HG02943 (cell line): ENCODE data around the gene ZNF652.
"Not testable (repeated sequence)": the region's sequence is repeated elsewhere in the genome, so short reads cannot be mapped to it uniquely, and the experiment has no call there.

Experiments
- ATAC-seq: cut with Tn5 transposase; IDR thresholded peaks from one replicate; pipeline ENCODE4 v1.9.1; 2021; ENCODE audit warnings: mild to moderate bottlenecking, low read depth, moderate library complexity; ENCODE audit not compliant: unreplicated experiment

The ZNF652 gene

GRCh38 chr17:49318435-49318965 lies 43.5 kb downstream of the ZNF652 start:
- no peak for ATAC-seq

GRCh38 chr17:49316889-49317675 lies 45.0 kb downstream of the ZNF652 start:
- ATAC-seq, result no peak

GRCh38 chr17:49316258-49316570 lies 45.8 kb downstream of the ZNF652 start:
- ATAC-seq, result no peak

- no peak for ATAC-seq
These were observed 46.3 kb downstream of the ZNF652 start for GRCh38 chr17:49315551-49316257.

- ATAC-seq, result no peak
These were observed 49.3 kb downstream of the ZNF652 start for GRCh38 chr17:49312722-49313121.

GRCh38 chr17:49299996-49300395 lies 62.1 kb downstream of the ZNF652 start:
- no peak for ATAC-seq

- ATAC-seq, result no peak
These were observed 63.6 kb downstream of the ZNF652 start for GRCh38 chr17:49298371-49298976.

GRCh38 chr17:49297141-49297540 lies 64.9 kb downstream of the ZNF652 start:
- ATAC-seq, result no peak

- no peak for ATAC-seq
These were observed 67.9 kb downstream of the ZNF652 start for GRCh38 chr17:49294122-49294521.

- no peak for ATAC-seq
These were observed 69.1 kb downstream of the ZNF652 start for GRCh38 chr17:49292901-49293300.

GRCh38 chr17:49291929-49292328 lies 70.1 kb downstream of the ZNF652 start:
- ATAC-seq, result no peak

GRCh38 chr17:49290690-49291359 lies 71.2 kb downstream of the ZNF652 start:
- ATAC-seq, result no peak

- ATAC-seq, result no peak
These were observed 73.7 kb downstream of the ZNF652 start for GRCh38 chr17:49288388-49288787.

- no peak for ATAC-seq
These were observed 74.6 kb downstream of the ZNF652 start for GRCh38 chr17:49287481-49287880.

- not testable (repeated sequence) for ATAC-seq
These were observed 75.6 kb downstream of the ZNF652 start for GRCh38 chr17:49286261-49286973.

GRCh38 chr17:49285716-49286115 lies 76.3 kb downstream of the ZNF652 start:
- ATAC-seq, result no peak

- ATAC-seq, result no peak
These were observed 81.1 kb downstream of the ZNF652 start for GRCh38 chr17:49280918-49281317.

- ATAC-seq, result no peak
These were observed 82.0 kb downstream of the ZNF652 start for GRCh38 chr17:49280061-49280460.

- not testable (repeated sequence) for ATAC-seq
These were observed 82.6 kb downstream of the ZNF652 start for GRCh38 chr17:49279263-49280015.

GRCh38 chr17:49278076-49278475 lies 84.0 kb downstream of the ZNF652 start:
- no peak for ATAC-seq
